WTC11 (cell line): ENCODE results near the gene SCUBE1. TPM values are rescaled to one million over a fixed set of nuclear protein-coding genes. Genes with fewer than 3 reads are reported as not detected.
A peak's percentile ranks its signal among the peaks of the same experiment; 100 is the strongest.

Experiments used
- ATAC-seq: fragments of 200-7000 bp; cut with Tn5 transposase; 2 replicates; pipeline ENCODE4 v1.10.0; 2021; ENCODE audit warnings: mild to moderate bottlenecking, moderate library complexity
- CTCF ChIA-PET: fragments of 300-600 bp; sonication (Branson Sonifier 250); formaldehyde crosslinking; loops from one replicate; lab custom pipeline; 2021; ENCODE audit warnings: antibody characterized with exemption; lab: Charles Lee
- POLR2A ChIA-PET: fragments of 350-600 bp; sonication (Branson Sonifier 250); formaldehyde crosslinking; loops from one replicate; lab custom pipeline; 2021; ENCODE audit warnings: antibody characterized with exemption; lab: Charles Lee
- DNase-seq: peaks from one replicate; pipeline ENCODE4 v3.0.0; 2021; ENCODE audit warnings: low spot score
- H3K27ac Mint-ChIP-seq: 2 replicates; pipeline ENCODE4 v1.8.0; 2021; ENCODE audit warnings: mixed read lengths
- H3K27me3 Mint-ChIP-seq: 2 replicates; pipeline ENCODE4 v1.8.0; 2021; ENCODE audit warnings: low read depth, mild to moderate bottlenecking, moderate library complexity, mixed read lengths
- H3K36me3 Mint-ChIP-seq: 2 replicates; pipeline ENCODE4 v1.8.0; 2021; ENCODE audit warnings: mixed read lengths
- H3K4me1 Mint-ChIP-seq: 2 replicates; pipeline ENCODE4 v1.8.0; 2022; ENCODE audit warnings: mixed read lengths
- H3K4me3 Mint-ChIP-seq: 2 replicates; pipeline ENCODE4 v1.8.0; 2021; ENCODE audit warnings: mild to moderate bottlenecking, moderate library complexity, mixed read lengths
- H3K9me3 Mint-ChIP-seq: 2 replicates; pipeline ENCODE4 v1.8.0; 2021; ENCODE audit warnings: mixed read lengths
- E2F1 ChIP-seq: sonication (generic); formaldehyde crosslinking; IDR thresholded peaks from 2 replicates; pipeline ENCODE4 v1.8.0; 2022; ENCODE audit warnings: mild to moderate bottlenecking, missing genetic modification reagents
- ELF4 ChIP-seq: sonication (generic); formaldehyde crosslinking; IDR thresholded peaks from 2 replicates; pipeline ENCODE4 v1.8.1; 2022; ENCODE audit warnings: low read depth, mild to moderate bottlenecking, moderate library complexity, missing genetic modification reagents
- EMX1 ChIP-seq: fragments of 250-450 bp; sonication (Bioruptor Pico); IDR thresholded peaks from 2 replicates; pipeline ENCODE4 v1.8.0; 2021; ENCODE audit warnings: mild to moderate bottlenecking
- FOXP1 ChIP-seq: sonication (generic); formaldehyde crosslinking; IDR thresholded peaks from 2 replicates; pipeline ENCODE4 v1.8.0; 2022; ENCODE audit warnings: missing genetic modification reagents, mild to moderate bottlenecking, moderate library complexity, borderline replicate concordance
- GTF2I ChIP-seq: fragments of 250-450 bp; sonication (Bioruptor Pico); conservative IDR thresholded peaks from 2 replicates; pipeline ENCODE4 v1.4.0; 2021; ENCODE audit warnings: mild to moderate bottlenecking
- HMGA2 ChIP-seq: fragments of 250-450 bp; sonication (Bioruptor Pico); IDR thresholded peaks from 2 replicates; pipeline ENCODE4 v1.4.0; 2021; ENCODE audit warnings: mild to moderate bottlenecking, moderate library complexity
- HMGXB4 ChIP-seq: sonication (generic); formaldehyde crosslinking; IDR thresholded peaks from 2 replicates; pipeline ENCODE4 v1.8.1; 2023; ENCODE audit warnings: mild to moderate bottlenecking, moderate library complexity, missing genetic modification reagents
- MAX ChIP-seq: sonication (generic); formaldehyde crosslinking; IDR thresholded peaks from 2 replicates; pipeline ENCODE4 v1.8.0; 2022; ENCODE audit warnings: mild to moderate bottlenecking, missing genetic modification reagents
- NR1H2 ChIP-seq: sonication (generic); formaldehyde crosslinking; IDR thresholded peaks from 2 replicates; pipeline ENCODE4 v1.9.0; 2021; ENCODE audit warnings: mild to moderate bottlenecking, moderate library complexity, missing genetic modification reagents
- PRDM15 ChIP-seq: sonication (generic); formaldehyde crosslinking; IDR thresholded peaks from 2 replicates; pipeline ENCODE4 v1.8.0; 2022; ENCODE audit warnings: missing genetic modification reagents
- RORB ChIP-seq: fragments of 250-450 bp; sonication (Bioruptor Pico); IDR thresholded peaks from 2 replicates; pipeline ENCODE4 v1.9.0; 2021; ENCODE audit warnings: mild to moderate bottlenecking
- SMAD3 ChIP-seq: sonication (generic); formaldehyde crosslinking; IDR thresholded peaks from 2 replicates; pipeline ENCODE4 v1.8.0; 2022; ENCODE audit warnings: missing genetic modification reagents, mild to moderate bottlenecking, borderline replicate concordance
- USF1 ChIP-seq: sonication (generic); formaldehyde crosslinking; IDR thresholded peaks from 2 replicates; pipeline ENCODE4 v1.8.0; 2022; ENCODE audit warnings: mild to moderate bottlenecking, missing genetic modification reagents
- ZBTB21 ChIP-seq: sonication (generic); formaldehyde crosslinking; IDR thresholded peaks from 2 replicates; pipeline ENCODE4 v1.8.1; 2023; ENCODE audit warnings: mild to moderate bottlenecking, missing genetic modification reagents, borderline replicate concordance
- ZMAT4 ChIP-seq: fragments of 250-450 bp; sonication (Bioruptor Pico); IDR thresholded peaks from 2 replicates; pipeline ENCODE4 v1.9.0; 2021; ENCODE audit warnings: mild to moderate bottlenecking
- ZNF121 ChIP-seq: sonication (generic); formaldehyde crosslinking; IDR thresholded peaks from 2 replicates; pipeline ENCODE4 v1.8.0; 2023; ENCODE audit warnings: missing genetic modification reagents
- ZNF219 ChIP-seq: sonication (generic); formaldehyde crosslinking; IDR thresholded peaks from 2 replicates; pipeline ENCODE4 v1.8.0; 2023; ENCODE audit warnings: missing genetic modification reagents, mild to moderate bottlenecking, borderline replicate concordance
- ZNF281 ChIP-seq: sonication (generic); formaldehyde crosslinking; IDR thresholded peaks from 2 replicates; pipeline ENCODE4 v1.8.0; 2023; ENCODE audit warnings: mild to moderate bottlenecking, missing genetic modification reagents
- ZNF396 ChIP-seq: fragments of 250-450 bp; sonication (Bioruptor Pico); IDR thresholded peaks from 2 replicates; pipeline ENCODE4 v1.8.0; 2021; ENCODE audit warnings: mild to moderate bottlenecking, moderate library complexity, borderline replicate concordance
- total RNA-seq: library from RNA; stranded (reverse); gene quantifications from 3 replicates; pipeline ENCODE4 v1.2.3, GENCODE V29; 2021

SCUBE1 gene
- total RNA-seq, 1 experiment from 2014 or later: 6.9 TPM

- ChIA-PET POLR2A (interaction anchor here (0.6 kb wide), 1 partner anchor 296 kb away, joined by 3 read pairs; no protein-coding TSS in a partner anchor), CTCF (interaction anchor here (1.8 kb wide), 1 partner anchor 59 kb away, joined by 6 read pairs; no protein-coding TSS in a partner anchor)
- ATAC-seq (no peak), DNase-seq (no peak)
- TF ChIP-seq MAX (no peak), HMGXB4 (CRISPR knock-in tag) (no peak), GTF2I (CRISPR knock-in tag) (no peak), FOXP1 (CRISPR knock-in tag) (no peak), ZNF121 (CRISPR knock-in tag) (no peak), ZBTB21 (CRISPR knock-in tag) (no peak), EMX1 (no peak), ZMAT4 (CRISPR knock-in tag) (no peak), HMGA2 (no peak), NR1H2 (CRISPR knock-in tag) (no peak)
- Mint-ChIP-seq H3K4me3 (no peak overlapping the region), H3K27me3 (no peaks in the 10 kb centered on the region), H3K27ac (peak overlapping the region; percentile 53; the same call in 1 of the 2 replicates), H3K9me3 (no peaks in the 10 kb centered on the region), H3K36me3 (peaks cover 44% of the 10 kb centered on the region), H3K4me1 (no peaks in the 10 kb centered on the region)
These were observed 173.1 kb downstream of the SCUBE1 start for GRCh38 chr22:43170131-43170480.

GRCh38 chr22:43169310-43170130, 173.7 kb downstream of the SCUBE1 start:
- TF ChIP-seq RORB (CRISPR knock-in tag) (no peak), E2F1 (no peak), PRDM15 (CRISPR knock-in tag) (no peak), SMAD3 (CRISPR knock-in tag) (no peak), ZNF396 (CRISPR knock-in tag) (no peak), USF1 (CRISPR knock-in tag) (no peak), ZNF219 (no peak), ZNF281 (no peak), ELF4 (CRISPR knock-in tag) (no peak)
- Mint-ChIP-seq H3K36me3 (peaks cover 44% of the 10 kb centered on the region), H3K27ac (no peak overlapping the region), H3K27me3 (no peaks in the 10 kb centered on the region), H3K4me3 (no peak overlapping the region), H3K9me3 (no peaks in the 10 kb centered on the region), H3K4me1 (no peaks in the 10 kb centered on the region)
- POLR2A ChIA-PET: interaction anchor here (0.6 kb wide), 1 partner anchor 295 kb away, joined by 3 read pairs; no protein-coding TSS in a partner anchor
- CTCF ChIA-PET: interaction anchor here (0.7 to 1.8 kb wide), 2 partner anchors 59 to 104 kb away, joined by 3 to 6 read pairs; no protein-coding TSS in a partner anchor
- ATAC-seq (no peak), DNase-seq (no peak)
